ENCODE measurements around the gene ATP2C1.

The ATP2C1 gene

DNA sequence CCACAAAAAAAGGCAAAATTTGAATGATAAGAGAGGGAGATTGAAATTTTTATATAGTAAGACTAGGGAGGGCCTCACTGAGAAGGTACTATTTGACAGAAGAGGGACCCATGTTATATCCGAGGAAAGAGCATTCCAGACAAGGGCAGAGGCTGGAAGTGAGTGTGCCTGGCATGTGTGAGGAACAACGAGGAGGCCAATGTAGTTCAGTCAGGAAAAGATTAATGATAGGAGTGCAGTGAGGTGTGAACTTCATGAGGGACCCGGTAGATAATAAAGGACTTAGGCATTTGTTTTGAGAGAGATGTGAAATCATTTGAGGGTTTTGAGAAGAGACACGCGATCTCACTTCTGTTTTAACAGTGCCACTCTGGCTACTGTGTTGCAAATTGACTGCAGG lies 96.4 kb downstream of the ATP2C1 start:
- DNase-seq: no peak

DNA sequence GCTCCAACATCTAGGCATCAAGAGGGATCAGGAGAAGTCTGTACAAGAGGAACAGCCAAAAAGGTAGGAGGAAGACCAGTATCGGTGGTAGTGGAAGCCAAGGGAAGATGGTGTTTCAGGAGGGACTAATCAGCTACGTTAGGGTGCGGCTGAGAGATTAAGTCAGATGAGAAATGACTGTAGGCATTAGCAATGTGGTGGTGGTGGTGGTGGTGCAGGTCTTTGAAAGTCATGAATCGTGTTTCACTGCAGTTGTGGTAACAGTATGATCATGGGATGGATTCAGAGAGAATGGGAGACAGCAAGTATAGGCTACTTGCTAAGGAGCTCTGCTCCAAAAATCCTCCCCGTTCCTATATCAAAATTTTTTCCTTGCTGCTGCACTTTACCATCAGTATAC lies 97.2 kb downstream of the ATP2C1 start:
- peak; percentile 20 for DNase-seq

DNA sequence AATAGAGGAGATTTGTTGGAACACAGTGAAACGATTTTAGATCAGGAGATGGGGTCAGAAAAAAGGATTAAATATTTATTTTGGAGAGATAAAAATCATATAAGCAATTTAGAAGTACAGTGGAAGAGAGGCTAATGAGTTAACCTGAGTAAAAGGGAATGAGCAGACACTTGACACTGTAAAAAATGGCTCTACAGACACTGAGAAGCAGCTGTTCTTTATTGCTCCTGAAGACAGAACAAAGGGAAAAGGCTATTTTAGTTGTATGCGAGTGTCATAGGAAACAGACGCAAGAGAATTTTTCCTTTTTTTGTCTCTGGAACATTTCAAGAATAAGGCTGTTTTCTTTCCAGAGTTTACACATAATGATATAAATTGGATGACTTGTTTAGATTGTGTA lies 98.5 kb downstream of the ATP2C1 start:
- DNase-seq: no peak

DNA sequence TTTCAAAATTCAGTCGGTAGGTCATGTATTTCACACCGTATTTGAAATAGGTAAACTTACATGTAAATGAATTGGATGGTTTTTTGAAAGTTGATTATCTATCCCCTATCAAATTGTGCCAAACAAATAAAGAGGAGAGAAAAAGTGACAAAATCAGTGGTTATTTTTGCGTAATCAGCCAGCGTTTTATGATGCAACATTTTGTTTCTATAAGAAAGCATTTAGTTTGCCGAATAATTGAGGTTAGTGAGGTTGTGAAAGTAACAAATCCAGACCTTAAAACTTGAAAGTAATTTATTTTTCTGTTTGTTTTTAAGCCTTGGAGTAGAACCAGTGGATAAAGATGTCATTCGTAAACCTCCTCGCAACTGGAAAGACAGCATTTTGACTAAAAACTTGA lies 103.4 kb downstream of the ATP2C1 start:
- no peak for DNase-seq

DNA sequence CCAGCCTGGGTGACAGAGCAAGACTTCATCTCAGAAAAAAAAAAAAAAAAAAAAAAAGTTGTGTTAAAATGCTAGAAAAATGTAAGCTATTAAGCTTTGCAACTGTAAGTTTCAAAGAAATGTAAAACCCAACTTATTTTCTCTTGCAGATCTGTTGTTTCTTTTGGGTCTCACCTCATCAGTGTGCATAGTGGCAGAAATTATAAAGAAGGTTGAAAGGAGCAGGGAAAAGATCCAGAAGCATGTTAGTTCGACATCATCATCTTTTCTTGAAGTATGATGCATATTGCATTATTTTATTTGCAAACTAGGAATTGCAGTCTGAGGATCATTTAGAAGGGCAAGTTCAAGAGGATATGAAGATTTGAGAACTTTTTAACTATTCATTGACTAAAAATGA lies 107.2 kb downstream of the ATP2C1 start:
- DNase-seq: no peak

DNA sequence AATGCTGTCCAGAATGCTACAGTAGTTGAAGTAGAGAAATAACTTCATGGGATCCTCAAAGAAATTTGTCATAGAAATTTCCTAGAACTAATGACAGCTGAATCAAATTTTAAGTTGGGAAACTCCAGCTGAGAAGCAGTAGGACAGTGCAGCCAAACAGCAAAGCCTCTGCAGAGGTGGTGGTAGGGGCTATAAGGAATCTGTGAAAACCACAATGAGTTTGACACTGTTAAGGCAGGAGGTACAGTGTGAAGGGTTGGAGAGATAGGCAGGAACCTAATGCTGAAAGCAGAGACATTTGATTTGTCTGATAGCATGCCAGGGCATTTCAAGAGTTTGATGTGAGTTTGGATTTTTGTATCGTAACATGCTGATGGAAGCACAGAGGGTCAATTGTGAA lies 110.7 kb downstream of the ATP2C1 start:
- DNase-seq: peak; percentile 32

DNA sequence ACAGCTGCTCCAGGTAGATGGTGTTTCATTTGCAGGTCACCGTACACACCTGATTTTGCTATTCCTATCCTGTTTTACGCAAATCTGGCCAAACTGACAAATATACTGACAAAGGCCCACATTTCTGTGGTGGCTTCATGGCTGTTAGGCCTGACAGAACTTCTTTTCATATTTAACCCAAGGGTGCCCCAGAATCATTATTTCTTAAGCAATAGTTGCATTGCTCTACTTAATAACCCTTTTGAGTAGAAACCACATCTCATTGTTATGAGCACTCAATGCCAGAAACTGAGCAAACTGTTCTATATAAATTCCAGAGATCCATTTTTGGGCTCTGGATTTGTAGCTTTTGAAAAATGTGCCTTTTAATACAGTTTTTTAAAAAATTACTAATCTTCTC lies 113.4 kb downstream of the ATP2C1 start:
- no peak for DNase-seq

DNA sequence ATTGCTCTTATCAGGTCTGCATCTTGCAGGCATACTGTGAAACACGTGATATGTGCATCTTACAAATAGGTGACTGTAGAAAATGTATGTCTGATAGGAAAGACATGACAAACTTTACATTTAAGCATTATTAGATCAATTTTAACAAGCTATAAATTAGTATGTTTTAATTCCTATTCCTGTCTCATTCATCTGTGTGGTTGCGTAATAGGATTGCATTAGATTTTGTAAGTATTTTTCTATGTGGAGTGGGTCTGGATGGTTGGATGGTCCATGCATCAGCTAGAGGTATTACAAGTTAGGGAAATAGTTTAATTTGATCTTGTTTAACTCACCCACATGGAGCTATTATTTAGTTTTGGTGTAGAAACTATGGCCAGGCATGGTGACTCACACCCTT lies 113.9 kb downstream of the ATP2C1 start:
- DNase-seq: no peak

DNA sequence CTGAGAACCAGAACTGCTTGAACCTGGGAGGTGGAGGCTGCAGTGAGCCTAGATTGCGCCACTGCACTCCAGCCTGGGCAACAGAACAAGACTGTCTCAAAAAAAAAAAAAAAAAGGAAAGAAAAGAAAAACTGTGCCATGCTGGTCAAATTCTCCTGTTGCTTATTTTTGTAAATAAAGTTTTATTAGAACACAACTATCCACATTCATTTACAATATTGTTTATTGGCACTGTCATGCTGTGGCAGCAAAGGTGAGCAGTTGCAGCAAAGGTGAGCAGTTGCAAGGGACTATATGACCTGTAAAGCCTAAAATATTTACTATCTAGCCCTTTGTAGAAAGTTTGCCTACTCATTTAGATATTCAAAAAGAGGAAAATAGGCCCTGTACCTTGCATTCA lies 114.4 kb downstream of the ATP2C1 start:
- DNase-seq: no peak

DNA sequence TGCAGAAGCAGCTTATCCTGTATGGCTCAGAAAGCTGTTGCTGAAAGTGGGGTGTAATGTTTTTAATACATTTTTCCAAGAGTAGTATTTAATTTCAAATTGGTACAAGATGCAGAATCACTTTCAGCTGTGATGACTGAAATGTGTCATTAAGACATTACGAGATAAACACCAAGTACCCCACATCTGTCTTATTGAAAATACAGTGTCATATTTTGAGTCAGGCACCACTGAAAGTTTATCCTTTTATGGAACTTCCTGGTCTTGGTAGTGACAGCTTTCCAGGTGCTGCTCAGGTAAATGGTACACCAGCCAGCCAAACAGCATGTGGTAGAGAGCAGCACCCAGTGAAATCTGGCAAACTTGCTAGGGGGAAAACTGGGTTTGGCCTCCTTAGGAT lies 115.8 kb downstream of the ATP2C1 start:
- DNase-seq: peak; percentile 27

DNA sequence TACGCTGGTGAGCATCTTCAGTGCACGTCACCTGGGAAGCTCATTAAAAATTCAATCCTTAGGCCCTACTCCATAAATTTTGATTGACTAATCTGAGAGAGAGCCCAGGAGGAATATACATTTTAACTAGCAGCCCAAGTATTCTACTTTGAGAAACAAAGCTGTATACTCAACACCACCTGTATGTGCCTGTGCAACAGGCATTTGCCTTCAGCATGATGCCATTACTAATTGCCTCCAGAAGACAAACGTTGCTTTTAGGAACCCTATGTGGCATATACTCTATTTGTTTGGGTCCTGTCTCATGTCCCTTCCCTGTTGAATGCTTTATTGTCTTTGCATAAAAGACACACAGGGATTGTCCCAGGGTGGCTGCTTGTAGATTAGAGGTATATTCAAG lies 125.1 kb downstream of the ATP2C1 start:
- DNase-seq: no peak

DNA sequence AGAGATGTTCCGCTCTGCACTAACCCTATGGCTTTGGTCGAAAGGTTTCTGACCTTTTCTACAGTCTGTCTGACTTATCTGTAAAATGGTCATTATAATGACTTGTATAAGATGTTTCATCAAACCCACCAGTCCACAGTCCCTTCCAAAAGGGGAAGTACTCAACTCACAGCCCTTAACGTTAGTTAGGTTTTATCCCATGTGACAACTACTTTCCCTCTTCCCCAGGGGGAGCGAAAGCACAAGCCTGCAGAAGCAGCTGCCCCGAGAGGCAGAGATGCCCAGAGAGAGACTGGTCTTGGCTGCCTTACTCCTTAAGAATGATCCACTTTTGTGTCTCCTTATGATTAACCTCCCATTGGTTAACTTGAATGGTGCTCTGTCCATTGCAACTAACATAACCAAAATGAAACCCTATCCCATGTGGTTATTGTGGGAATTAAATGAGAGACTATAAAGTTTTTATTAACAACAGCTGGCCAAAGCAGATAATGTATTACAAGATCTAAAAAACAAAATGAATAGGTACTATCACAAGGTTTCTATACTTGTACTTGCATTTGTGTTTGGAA lies 126.3 kb downstream of the ATP2C1 start:
- DNase-seq: no peak

DNA sequence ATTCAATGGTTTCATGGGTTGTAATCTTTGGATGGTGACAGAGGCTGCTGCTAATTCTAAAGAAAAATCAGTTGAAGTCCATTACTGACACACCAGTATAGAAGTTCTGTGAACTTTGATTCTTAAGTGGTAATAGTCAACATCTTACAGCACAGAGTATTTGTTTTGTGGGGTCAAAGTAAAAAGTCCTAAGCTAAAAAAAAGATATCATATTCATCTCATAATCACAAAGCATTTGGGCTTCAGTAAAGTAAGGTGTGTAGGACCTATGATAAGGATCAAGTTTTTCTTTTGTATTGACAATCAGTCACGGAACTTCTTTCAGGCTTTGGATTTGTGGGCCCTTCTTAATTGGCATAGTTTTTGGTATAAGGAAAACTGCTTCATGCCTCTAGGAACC lies 131.7 kb downstream of the ATP2C1 start:
- DNase-seq: no peak

DNA sequence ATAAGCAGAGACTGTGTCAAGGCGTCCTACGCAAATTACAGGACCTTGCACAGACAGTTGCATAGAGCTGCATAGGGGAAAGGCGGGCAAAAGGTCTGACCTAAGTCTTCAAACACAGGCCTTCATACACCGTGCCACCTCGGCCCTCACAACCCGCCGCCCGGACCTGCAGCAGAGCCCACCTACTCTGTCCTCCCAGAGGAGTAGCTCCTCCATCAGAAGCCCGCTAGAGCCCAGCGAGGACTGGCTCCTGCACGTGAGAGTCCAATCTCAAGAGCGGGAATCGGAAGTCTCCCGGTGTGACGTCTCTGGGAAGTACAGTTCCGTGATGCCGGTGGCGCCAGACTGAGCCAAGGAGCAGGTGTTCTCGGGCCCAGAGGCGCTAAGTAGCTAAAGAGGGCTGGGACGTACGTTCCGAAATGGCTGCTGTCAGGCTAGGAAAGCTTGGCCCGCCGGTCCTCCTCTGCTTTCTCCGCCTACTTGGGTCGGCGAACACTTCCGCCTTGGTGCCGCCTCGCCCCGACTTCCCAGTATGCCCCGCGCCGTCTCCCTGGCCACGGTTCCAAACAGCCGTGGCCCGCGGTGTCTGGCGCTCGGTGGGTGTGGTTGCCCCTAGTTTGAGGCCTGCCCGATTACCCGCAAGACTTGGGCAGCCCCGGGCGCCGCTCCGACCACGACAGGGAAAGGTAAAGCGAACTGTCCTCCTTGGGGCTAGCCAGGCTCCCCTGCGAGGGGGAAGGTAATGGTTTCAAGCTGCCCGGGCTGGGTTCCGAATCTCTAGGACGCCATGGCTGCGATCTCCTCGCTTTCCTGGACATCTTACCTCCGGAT lies 132.7 kb downstream of the ATP2C1 start, which contains the start of the genes ASTE1 and NEK11:
ASTE1 (minus strand) TSS at position 505 of the 831 bp plus-strand sequence. CDS start 1,519 bp downstream, outside the sequence.
NEK11 (plus strand) TSS at position 557 of the 831 bp plus-strand sequence. CDS start 2,832 bp downstream, outside the sequence.
- peak; percentile 92 for DNase-seq

DNA sequence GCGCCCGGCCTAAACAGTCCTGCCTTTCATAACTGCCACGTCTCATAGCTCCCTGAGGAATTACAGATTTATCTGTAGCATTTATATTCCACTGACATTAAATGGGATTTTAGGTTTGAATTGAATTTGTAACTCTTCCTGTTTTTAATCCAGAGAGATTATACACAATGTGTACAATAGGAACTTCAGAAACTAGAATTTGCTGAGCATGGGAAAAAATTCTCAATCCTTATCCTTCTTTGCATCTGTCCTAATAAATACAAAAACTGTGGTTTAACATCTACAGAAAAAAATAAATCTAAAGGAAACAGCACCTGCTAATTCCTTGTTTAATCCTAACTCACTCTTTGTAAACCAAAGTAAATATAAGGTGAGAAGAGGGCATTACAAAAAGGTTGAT lies 135.0 kb downstream of the ATP2C1 start:
- DNase-seq: no peak

DNA sequence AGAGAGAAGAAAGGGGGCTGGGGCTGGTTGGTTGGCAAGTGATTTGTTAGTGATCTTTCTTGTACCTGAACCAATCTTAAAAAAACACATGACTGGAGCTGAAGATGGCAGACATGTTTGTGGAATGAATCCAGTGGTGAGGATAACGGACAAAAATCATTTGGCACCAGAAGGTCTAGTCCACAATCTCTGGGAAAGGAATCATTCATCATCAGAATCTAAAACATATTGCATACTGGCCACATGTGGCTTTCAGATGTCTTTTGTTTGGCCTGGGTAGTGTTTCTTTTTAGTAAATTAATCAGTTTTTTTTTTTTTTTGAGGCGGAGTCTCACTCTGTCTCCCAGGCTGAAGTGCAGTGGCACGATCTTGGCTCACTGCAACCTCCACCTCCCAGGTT lies 137.8 kb downstream of the ATP2C1 start:
- DNase-seq: no peak

DNA sequence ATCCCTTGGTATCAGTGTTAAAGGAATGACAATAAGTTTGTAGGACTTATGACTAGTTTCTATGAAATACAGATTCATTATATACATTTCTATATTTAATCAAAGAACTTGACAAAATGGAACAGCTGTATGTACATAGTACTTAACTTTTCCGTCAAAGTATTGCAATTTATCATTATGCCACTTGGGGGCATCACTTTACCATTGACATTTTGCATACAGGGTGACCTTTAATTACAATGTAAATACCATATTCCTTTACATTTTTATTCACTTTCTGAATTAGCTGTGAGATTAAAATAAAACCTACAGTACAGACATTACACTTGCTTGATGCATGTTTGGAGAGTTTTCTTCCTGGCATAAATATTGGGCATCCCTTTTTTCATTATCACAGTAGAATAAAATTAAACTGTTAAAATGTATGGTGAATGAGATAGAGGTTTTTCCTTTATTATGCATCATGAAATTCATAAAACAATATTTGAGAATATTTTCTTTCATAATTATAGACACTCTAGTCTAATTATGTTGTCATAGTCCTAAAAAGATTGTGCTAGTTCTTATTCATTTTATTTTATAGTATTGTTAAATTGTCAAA lies 139.7 kb downstream of the ATP2C1 start:
- DNase-seq: peak; percentile 65

DNA sequence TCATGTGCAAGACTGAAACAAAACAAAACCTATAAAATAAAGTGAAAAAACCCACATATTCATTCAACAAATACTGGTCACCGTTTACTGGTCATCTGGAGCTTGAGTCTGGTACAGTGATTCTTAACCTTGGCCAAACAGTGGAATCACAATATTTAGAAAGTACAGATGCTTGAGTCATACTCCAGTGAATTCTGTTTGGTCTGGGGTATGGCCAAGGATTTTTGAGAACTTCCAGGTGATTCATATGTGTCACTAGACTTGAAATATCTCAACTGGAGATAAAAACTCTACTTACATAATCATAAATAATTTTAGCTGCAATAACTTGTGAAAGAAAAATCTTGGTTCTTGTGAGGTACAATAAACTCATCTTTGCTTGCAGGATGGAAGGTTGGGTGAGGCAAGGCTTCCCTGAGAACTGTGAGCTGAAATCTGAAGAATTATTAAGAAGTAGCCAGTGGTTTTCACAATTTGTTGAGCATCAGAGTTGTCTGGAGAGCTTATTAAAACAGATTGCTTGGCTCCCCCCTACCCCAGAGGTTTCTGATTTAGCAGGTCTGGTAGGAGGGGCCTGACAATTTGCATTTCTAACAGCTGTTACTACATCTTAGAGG lies 142.4 kb downstream of the ATP2C1 start:
- DNase-seq: no peak

DNA sequence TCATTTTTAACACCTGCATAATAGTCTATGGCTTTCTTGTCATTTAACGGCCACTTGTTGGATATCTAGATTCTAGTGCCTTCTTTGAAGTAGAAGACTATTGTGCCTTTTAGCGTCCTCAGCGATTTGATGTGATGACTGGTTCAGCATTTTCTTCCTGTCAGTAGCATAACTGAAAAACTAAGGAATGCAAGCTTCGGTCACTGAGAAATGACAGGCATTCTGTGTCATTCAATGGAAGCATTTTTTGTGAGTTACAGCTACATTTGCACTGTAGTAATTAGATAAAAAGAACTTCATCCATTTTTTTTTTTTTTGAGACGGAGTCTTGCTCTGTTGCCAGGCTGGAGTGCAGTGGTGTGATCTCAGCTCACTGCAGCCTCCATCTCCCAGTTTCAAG lies 143.1 kb downstream of the ATP2C1 start:
- DNase-seq: no peak

DNA sequence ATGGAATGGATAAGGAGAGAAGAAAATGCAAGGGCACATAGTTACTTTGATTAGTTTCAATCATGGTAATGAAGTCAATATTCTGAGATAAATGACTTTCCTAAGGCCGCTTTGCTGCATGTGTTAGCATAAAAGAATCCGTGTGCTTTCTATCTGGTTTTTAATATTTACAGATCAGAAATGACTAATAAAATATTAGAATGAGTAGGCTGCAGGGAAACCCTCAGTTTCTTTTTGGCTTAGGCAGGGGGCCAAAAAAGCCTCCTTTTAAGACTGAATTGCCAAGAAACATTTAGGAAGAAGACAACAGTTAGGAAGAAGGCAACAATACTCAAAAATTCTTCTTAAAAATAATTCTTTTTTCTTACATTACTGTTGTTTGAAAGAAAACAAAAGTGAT lies 144.4 kb downstream of the ATP2C1 start:
- DNase-seq: peak; percentile 15

DNA sequence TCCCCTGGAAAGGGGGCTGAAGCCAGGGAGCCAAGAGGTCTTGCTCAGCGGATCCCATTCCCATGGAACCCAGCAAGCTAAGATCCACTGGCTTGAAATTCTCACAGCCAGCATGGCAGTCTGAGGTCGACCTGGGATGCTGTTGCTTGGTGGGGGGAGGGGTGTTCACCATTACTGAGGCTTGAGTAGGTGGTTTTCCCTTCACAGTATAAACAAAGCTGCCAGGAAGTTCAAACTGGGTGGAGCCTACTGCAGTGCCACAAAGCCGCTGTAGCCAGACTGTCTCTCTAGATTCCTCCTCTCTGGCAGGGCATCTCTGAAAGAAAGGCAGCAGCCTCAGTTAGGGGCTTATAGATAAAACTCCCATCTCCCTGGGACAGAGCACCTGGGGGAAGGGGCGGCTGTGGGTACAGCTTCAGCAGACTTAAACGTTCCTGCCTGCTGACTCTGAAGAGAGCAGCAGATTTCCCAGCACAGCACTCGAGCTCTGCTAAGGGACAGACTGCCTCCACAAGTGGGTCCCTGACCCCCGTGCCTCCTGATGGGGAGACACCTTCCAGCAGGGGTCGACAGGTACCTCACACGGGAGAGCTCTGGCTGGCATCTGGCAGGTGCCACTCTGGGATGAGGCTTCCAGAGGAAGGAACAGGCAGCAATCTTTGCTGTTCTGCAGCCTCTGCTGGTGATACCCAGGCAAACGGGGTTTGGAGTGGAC lies 148.5 kb downstream of the ATP2C1 start:
- peak; percentile 57 for DNase-seq

DNA sequence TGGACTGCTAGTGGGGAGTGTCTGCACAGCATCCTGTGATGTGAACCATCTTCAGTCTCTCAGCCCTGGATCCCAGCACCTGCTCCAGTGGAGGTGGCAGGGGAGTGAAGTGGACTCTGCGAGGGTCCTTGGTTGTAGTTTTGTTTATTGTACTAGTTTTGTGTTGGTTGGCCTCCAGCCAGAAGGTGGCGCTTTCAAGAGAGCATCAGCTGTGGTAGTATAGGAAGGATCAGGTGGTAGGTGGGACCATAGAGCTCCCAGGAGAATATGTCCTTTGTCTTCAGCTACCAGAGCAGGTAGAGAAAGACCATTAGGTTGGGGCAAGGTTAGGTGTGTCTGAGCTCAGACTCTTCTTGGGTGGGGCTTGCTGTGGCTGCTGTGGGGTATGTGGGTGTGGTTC lies 153.7 kb downstream of the ATP2C1 start:
- no peak for DNase-seq

DNA sequence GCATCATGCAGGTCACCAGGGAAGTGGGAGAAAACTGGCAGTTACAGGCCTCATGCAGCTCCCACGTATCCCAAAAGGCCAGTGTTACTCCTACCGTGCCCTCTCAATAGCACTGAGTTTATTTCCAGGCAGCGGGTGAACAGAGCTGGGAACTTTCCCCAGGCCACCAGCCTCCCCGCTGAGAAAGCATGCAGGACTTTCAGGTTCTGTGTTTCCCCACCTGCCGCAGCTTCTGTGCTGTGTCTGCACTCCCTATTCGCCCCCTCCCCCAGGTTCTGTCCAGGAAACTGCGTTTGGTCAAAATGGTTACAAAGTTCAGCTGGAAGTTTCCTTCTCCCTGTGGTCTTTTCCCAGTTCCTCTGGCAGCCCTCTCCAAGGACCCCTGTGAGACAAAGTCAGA lies 154.1 kb downstream of the ATP2C1 start:
- DNase-seq: no peak

All from activated CD4-positive, alpha-beta T cell treated with anti-CD3 and anti-CD28 coated beads, Interleukin-10, Interleukin-2, amounts not matched to agents 100 ng/mL and 50 ng/mL, durations not matched to agents 16 hours and 8 hours (primary cell).